Left lobe of liver (tissue), 2 donors: ENCODE measurements around the gene LRCOL1. TPM values are rescaled to one million over a fixed set of nuclear protein-coding genes. Genes with fewer than 3 reads are reported as not detected.

ENCODE experiments used
- ATAC-seq: fragments of 200-7000 bp; cut with Tn5 transposase; one replicate; pipeline ENCODE4 v1.9.1; 2020; ENCODE audit warnings: mild to moderate bottlenecking, moderate library complexity
- DNase-seq: peaks from one replicate; pipeline ENCODE4 v3.0.0-alpha.2; 2020; ENCODE audit warnings: low spot score
- total RNA-seq: library from RNA; stranded (reverse); gene quantifications from one replicate; pipeline ENCODE4 v1.2.1, GENCODE V29; 2021
- donor health status: DM: no; HTN: no; CAD: no; lungs with moderate emphysema.
- donor health status: DM: no; HTN: yes; CAD: no.

The LRCOL1 gene
- total RNA-seq, 1 donor from 2014 or later: 9.2 TPM

- DNase-seq (no peak), ATAC-seq (no peak)
Measured at GRCh38 chr12:132620113-132620898, 9.9 kb upstream of the LRCOL1 start.

- no peak for DNase-seq
- no peak for ATAC-seq
Measured at GRCh38 chr12:132619386-132620112, 9.2 kb upstream of the LRCOL1 start.

- ATAC-seq (no peak), DNase-seq (no peak)
Measured at GRCh38 chr12:132619071-132619385, 8.6 kb upstream of the LRCOL1 start.

- DNase-seq: no peak
Measured at GRCh38 chr12:132618683-132619043, 8.3 kb upstream of the LRCOL1 start, which contains the start of gene P2RX2. TSS of gene P2RX2 (plus strand) at chr12:132618776. CDS start at chr12:132618817, 41 bp downstream.

GRCh38 chr12:132617822-132618682 lies 7.7 kb upstream of the LRCOL1 start:
- ATAC-seq: no peak
- no peak for DNase-seq

More at GRCh38 chr12:132618683-132619043, 8.3 kb upstream of the LRCOL1 start, which contains the start of gene P2RX2:
- ATAC-seq: no peak

- no peak for DNase-seq
- ATAC-seq: no peak
Measured at GRCh38 chr12:132617135-132617701, 6.8 kb upstream of the LRCOL1 start.

GRCh38 chr12:132615579-132616038 lies 5.2 kb upstream of the LRCOL1 start:
- ATAC-seq (no peak), DNase-seq (no peak)

GRCh38 chr12:132614861-132615578 lies 4.6 kb upstream of the LRCOL1 start:
- peak; percentile 88 for DNase-seq
- peak; percentile 96 for ATAC-seq

GRCh38 chr12:132614029-132614428 lies 3.6 kb upstream of the LRCOL1 start:
- ATAC-seq: no peak
- DNase-seq: no peak

GRCh38 chr12:132611620-132612019 lies 1.2 kb upstream of the LRCOL1 start:
- ATAC-seq (no peak), DNase-seq (no peak)

- no peak for ATAC-seq
- DNase-seq: no peak
Measured at GRCh38 chr12:132610866-132611602, 652 bp upstream of the LRCOL1 start.

GRCh38 chr12:132608231-132609171 lies 1.9 kb downstream of the LRCOL1 start:
- peak; percentile 66 for ATAC-seq
- peak; percentile 94 for DNase-seq

GRCh38 chr12:132606927-132607326 lies 3.5 kb downstream of the LRCOL1 start:
- ATAC-seq (no peak), DNase-seq (no peak)

- no peak for DNase-seq
- ATAC-seq: no peak
Measured at GRCh38 chr12:132606466-132606865, 3.9 kb downstream of the LRCOL1 start.

- DNase-seq (no peak), ATAC-seq (no peak)
Measured at GRCh38 chr12:132605892-132606291, 4.5 kb downstream of the LRCOL1 start.

- peak; percentile 84 for DNase-seq
- peak; percentile 57 for ATAC-seq
Measured at GRCh38 chr12:132604668-132605441, 5.5 kb downstream of the LRCOL1 start.

GRCh38 chr12:132604151-132604618 lies 6.2 kb downstream of the LRCOL1 start:
- peak; percentile 71 for DNase-seq
- ATAC-seq: peak; percentile 38
